IPS-20b (cell line): ENCODE results near the gene TSPEAR.

ENCODE experiments used
- H3K27ac ChIP-seq: one replicate; pipeline ENCODE4 v1.5.1; 2013; ENCODE audit warnings: low read length
- H3K27me3 ChIP-seq: 2 replicates; pipeline ENCODE4 v1.6.1; 2013; ENCODE audit warnings: mild to moderate bottlenecking, low read length, inconsistent platforms; ENCODE audit not compliant: insufficient read depth
- H3K36me3 ChIP-seq: 2 replicates; pipeline ENCODE4 v1.6.1; 2013; ENCODE audit warnings: low read depth, mild to moderate bottlenecking, inconsistent platforms, low read length, moderate library complexity; ENCODE audit not compliant: insufficient read depth
- H3K4me1 ChIP-seq: 2 replicates; pipeline ENCODE4 v1.6.1; 2013; ENCODE audit warnings: mild to moderate bottlenecking, control low read depth, inconsistent platforms, low read length, moderate library complexity; ENCODE audit not compliant: insufficient read depth
- H3K4me3 ChIP-seq: 2 replicates; pipeline ENCODE4 v1.5.1; 2013; ENCODE audit warnings: mild to moderate bottlenecking, low read length, inconsistent platforms
- H3K9ac ChIP-seq: 2 replicates; pipeline ENCODE4 v1.6.1; 2013; ENCODE audit warnings: low read depth, mild to moderate bottlenecking, inconsistent platforms, low read length, moderate library complexity
- H3K9me3 ChIP-seq: 2 replicates; pipeline ENCODE4 v1.6.1; 2013; ENCODE audit warnings: mild to moderate bottlenecking, low read depth, low read length, inconsistent platforms; ENCODE audit not compliant: insufficient read depth

TSPEAR gene

DNA sequence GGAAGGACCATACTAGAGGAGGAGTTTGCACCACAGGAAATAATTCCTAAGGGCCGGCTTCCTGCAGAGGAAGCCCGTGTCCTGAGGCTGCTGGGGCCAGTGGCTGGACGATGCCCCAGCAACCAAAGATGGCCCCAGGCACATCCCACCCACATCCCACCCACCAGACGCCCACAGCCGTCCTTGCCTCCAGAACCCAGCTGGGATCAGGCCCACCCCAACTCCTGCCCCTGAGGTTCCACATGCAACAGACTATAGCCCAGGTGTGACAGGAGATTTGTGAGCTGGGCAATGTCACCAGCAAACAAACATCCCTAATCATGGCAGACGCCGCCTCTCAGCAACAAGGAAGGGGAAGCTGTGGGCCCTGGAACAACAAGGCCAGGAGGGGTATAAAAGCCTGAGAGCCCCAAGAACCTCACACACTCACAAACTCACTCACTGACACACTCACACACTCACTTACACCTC lies 84.7 kb downstream of the TSPEAR start, which contains the start of gene KRTAP10-9:
TSS of gene KRTAP10-9 (plus strand) at position 421 of the 471 bp plus-strand sequence. CDS start 79 bp downstream, outside the sequence.
- peaks cover 28% of the 10 kb centered on the region for H3K9me3 ChIP-seq
- no peak within 1 kb of the TSS for H3K9ac ChIP-seq
- no peaks in the 10 kb centered on the region for H3K36me3 ChIP-seq
- H3K27ac ChIP-seq: no peak within 1 kb of the TSS
- H3K4me3 ChIP-seq: no peak within 1 kb of the TSS
- H3K4me1 ChIP-seq: no peaks in the 10 kb centered on the region
- H3K27me3 ChIP-seq: no peaks in the 10 kb centered on the region

DNA sequence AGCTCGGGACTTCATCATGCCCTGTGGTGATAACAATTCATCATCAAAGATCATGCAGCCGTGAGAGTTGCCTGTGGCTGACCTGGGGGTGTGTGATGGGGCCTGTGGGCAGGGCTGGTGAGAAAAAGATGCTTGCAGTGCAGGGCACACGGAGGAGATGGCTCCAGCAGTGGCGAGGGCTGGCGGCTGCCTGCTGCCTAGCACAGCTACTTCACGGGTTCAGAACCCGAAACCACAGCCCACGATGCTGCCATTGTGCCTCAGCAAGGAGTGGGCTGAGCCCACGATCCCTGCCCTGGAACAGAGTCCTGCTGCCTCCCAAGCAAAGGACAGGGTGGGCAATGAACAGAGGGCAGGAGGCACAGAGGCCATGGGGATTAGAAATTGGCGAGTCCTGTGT lies 85.1 kb downstream of the TSPEAR start:
- Histone ChIP-seq H3K4me3 (no peak overlapping the region), H3K9me3 (peaks cover 28% of the 10 kb centered on the region), H3K36me3 (no peaks in the 10 kb centered on the region), H3K27ac (no peak overlapping the region), H3K9ac (no peak overlapping the region), H3K27me3 (no peaks in the 10 kb centered on the region), H3K4me1 (no peaks in the 10 kb centered on the region)

DNA sequence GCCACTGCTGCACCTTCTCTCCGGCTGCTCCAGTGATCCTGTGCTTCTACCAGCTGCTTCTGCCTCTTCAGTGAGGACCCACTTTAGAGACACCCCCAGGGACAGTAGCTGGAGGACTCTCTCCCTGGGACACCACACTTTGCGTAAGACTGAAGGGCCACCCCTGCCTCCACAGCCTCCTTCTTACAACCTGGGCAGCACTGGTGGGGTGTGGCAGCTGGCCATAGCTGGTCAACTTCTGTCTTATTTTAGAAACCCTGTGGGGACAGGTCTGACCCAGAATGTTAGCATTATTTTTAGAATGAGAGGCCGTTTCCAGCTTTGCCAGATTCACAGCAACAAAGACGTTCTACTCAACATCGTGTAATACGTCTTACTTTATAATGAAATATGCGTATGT lies 85.6 kb downstream of the TSPEAR start:
- Histone ChIP-seq H3K9ac (no peak overlapping the region), H3K4me3 (no peak overlapping the region), H3K4me1 (no peaks in the 10 kb centered on the region), H3K9me3 (peaks cover 33% of the 10 kb centered on the region), H3K36me3 (no peaks in the 10 kb centered on the region), H3K27me3 (no peaks in the 10 kb centered on the region), H3K27ac (no peak overlapping the region)

DNA sequence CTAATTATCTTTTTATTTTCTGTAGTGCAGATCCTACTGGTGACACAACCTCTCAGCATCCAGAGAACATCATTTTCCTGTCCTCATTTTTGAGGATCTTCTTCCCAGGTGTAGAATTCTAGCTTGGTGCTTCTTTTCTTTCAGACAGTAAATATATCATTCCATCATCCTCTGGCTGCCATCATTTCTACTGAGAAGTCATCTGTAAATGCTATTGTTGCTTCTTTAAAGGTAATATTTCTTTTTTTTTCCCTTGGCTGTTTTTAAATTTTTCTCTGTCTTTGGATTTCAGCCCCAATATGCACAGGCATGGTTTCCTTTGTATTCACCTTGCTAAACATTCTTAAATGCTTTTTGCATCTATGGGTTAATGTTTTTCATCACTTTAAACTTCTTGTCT lies 87.8 kb downstream of the TSPEAR start:
- Histone ChIP-seq H3K4me1 (no peaks in the 10 kb centered on the region), H3K36me3 (no peaks in the 10 kb centered on the region), H3K4me3 (no peak overlapping the region), H3K9ac (no peak overlapping the region), H3K27me3 (no peaks in the 10 kb centered on the region), H3K27ac (no peak overlapping the region), H3K9me3 (peaks cover 51% of the 10 kb centered on the region)

DNA sequence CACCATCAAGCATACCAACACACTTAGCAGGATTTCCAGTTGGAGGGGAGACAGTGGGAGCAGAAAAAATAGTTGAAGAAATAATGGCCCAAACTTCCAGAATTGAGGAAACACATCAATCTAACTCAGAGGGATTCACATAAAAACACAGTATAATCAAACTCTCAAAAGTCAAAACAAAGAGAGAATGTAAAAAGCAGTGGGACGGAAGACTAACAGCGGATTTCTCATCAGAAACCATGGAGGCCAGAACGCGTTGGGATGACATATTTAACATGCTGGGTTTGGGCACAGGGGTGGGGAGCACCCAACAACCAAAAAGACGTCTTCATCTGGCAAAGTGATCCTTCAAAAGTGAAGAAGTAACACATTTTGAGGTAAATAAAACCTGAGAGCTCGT lies 91.5 kb downstream of the TSPEAR start:
- Histone ChIP-seq H3K36me3 (no peaks in the 10 kb centered on the region), H3K4me3 (no peak overlapping the region), H3K27ac (no peak overlapping the region), H3K9ac (no peak overlapping the region), H3K4me1 (no peaks in the 10 kb centered on the region), H3K27me3 (no peaks in the 10 kb centered on the region), H3K9me3 (peaks cover 49% of the 10 kb centered on the region)

DNA sequence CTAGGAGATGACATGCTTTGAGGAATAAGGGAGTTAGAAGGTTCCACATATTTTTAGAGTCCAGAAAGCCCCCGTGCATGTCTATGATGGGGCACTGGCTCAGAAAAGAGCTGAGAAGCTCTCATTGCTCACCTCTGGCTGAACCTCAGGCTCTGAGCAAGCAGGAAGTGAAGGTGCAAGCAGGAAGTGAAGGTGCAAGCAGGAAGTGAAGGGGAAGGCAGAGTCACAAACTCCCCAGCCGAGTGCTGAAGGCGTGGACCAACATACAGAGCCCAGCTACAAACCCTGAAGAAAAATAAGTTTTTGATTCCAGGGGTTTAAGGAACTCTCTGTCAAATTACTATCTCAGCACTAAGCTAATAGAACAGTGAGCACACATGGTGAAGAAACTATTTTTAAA lies 92.5 kb downstream of the TSPEAR start:
- Histone ChIP-seq H3K27ac (no peak overlapping the region), H3K9ac (no peak overlapping the region), H3K4me3 (no peak overlapping the region), H3K27me3 (no peaks in the 10 kb centered on the region), H3K4me1 (no peaks in the 10 kb centered on the region), H3K36me3 (no peaks in the 10 kb centered on the region), H3K9me3 (peaks cover 40% of the 10 kb centered on the region)

DNA sequence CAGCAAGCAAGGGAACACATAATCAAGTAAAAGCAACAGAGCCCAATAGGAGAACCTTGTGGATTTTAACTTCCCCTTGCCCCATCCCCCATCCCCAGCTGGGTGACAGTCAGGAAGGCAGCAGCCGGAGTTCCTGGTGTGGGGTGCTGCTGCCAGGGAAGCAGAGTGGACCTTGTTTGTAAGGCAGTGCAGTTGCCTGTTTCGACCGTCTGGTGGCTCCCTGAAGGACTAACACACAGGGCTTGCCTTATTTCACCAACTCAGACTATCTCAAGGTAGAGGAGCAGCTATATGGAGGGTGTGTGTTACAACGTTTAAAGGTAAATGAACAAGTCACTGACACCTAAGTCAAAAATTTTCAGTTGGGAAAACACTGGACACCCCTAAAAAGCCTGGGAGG lies 92.9 kb downstream of the TSPEAR start:
- no peak overlapping the region for H3K4me3 ChIP-seq
- H3K27me3 ChIP-seq: no peaks in the 10 kb centered on the region
- H3K4me1 ChIP-seq: no peaks in the 10 kb centered on the region
- no peaks in the 10 kb centered on the region for H3K36me3 ChIP-seq
- H3K9ac ChIP-seq: no peak overlapping the region
- H3K9me3 ChIP-seq: peaks cover 36% of the 10 kb centered on the region
- no peak overlapping the region for H3K27ac ChIP-seq

DNA sequence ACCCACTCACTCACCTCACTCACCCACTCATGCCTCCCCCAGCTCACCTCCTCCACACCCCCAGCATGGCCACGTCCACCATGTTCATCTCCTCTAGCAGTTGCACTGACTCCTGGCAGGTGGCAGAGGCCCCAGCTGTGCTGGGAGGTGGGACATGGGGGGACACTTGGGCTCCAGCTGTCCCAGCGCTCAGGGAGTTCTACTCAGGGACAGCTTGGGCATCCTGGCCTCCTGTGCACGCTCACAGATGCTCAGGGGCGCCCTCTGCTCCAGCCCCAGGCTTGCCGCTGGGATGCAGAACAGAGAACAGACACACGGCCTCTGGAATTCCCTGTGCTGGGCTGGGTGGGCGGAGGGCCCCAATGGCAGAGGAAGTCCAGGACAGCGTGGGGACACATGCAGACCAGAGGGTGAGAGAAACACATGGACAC lies 94.3 kb downstream of the TSPEAR start:
- Histone ChIP-seq H3K4me1 (no peaks in the 10 kb centered on the region), H3K27ac (no peak overlapping the region), H3K27me3 (no peaks in the 10 kb centered on the region), H3K36me3 (no peaks in the 10 kb centered on the region), H3K9ac (no peak overlapping the region), H3K9me3 (peaks cover 23% of the 10 kb centered on the region), H3K4me3 (no peak overlapping the region)

DNA sequence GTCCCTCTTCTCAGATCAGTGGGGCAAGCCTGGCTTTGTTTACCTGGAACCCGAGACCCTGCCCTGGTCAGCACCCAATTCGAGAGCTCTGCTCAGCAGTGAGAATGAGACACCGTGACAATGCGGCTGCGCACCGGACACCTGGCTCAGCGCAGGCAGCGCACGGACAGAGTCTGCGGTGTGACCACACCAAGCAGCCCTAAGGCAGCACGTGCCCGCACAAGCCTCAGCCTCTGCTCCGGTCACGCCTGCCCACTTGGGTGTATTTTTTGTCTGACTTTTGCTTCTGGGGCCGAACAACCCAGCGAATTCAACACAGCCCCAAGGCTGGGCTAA lies 94.8 kb downstream of the TSPEAR start:
- Histone ChIP-seq H3K27ac (no peak overlapping the region), H3K4me1 (no peaks in the 10 kb centered on the region), H3K27me3 (no peaks in the 10 kb centered on the region), H3K9ac (no peak overlapping the region), H3K4me3 (no peak overlapping the region), H3K36me3 (no peaks in the 10 kb centered on the region), H3K9me3 (peaks cover 26% of the 10 kb centered on the region)

DNA sequence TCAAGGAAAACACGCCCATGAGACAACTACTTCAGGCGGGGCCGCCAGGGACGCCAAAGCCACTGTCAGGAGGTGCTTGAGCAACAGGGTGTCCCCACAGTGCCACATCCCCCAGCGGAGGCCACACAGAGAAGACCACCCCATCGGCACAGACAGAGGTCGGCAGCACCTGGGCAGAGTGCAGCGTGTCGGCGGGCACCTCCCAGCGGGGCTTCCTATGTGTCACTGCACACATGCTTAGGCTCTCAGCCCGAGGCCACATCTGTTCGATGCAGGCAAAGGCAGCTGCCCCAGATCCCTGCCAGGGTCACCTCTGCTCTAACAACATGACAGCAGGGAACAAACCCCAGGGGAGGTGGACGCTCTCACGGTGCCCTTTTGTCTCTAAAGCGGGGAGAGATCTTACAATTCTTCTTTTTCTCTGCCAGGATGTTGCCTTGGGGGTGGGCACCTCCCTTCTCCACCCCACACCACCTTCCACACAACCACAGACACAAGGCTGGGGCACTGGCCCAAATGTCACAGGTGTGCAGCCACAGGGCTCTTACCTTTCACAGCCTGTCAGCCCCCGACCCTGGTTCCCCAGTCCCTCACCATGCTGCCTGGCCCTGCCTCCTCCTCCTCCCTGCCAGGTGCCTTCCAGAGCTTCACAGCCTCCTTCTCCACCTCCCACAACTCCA lies 95.3 kb downstream of the TSPEAR start:
- Histone ChIP-seq H3K27me3 (no peaks in the 10 kb centered on the region), H3K4me3 (no peak overlapping the region), H3K9ac (no peak overlapping the region), H3K4me1 (no peaks in the 10 kb centered on the region), H3K36me3 (no peaks in the 10 kb centered on the region), H3K9me3 (peaks cover 29% of the 10 kb centered on the region), H3K27ac (no peak overlapping the region)

DNA sequence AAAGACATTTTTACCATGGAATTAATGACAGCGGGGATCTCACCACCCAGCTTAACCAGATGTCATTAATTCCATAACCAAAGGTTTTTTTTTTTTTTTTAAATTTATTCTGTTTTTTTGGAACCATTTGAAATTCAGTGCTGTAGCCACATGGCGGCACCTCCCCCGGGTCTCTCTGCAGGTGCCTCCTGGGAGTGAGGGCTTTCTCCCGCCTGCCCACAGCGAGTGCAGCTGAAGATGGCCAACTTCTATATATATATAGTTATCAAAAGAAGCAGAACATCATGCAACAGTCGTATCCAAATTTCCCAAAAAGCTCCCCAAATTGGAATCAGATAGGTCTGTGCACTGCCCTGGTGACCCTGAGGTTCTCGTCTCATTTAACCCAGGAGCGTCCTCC lies 95.9 kb downstream of the TSPEAR start:
- Histone ChIP-seq H3K36me3 (no peaks in the 10 kb centered on the region), H3K27me3 (no peaks in the 10 kb centered on the region), H3K9me3 (peaks cover 26% of the 10 kb centered on the region), H3K9ac (no peak overlapping the region), H3K4me1 (no peaks in the 10 kb centered on the region), H3K27ac (no peak overlapping the region), H3K4me3 (no peak overlapping the region)

DNA sequence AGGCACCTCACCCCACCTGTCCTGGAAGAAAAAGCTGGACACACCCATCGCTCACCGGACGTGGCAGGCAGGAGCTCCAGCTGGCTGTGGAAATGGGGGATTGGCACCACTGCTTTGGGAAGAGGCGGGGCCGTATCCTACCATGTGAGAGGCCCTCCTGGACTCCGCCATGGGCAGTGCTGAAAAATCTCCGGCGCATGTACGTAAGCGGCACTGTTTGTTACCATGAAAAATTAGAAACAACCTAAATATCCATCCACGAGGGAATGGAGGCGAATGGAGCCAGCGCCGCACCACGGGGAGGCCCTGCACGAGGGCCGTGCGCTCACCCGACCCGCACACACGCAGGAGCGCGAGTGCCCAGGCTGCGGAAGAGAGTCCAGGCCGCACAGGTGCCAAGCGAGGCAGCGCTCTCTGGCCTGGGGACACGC lies 96.4 kb downstream of the TSPEAR start:
- Histone ChIP-seq H3K4me3 (no peak overlapping the region), H3K4me1 (no peaks in the 10 kb centered on the region), H3K36me3 (no peaks in the 10 kb centered on the region), H3K27me3 (no peaks in the 10 kb centered on the region), H3K9me3 (peaks cover 24% of the 10 kb centered on the region), H3K9ac (no peak overlapping the region), H3K27ac (no peak overlapping the region)
